BJ (cell line): ENCODE data around the gene MCC. TPM values are rescaled to one million over a fixed set of nuclear protein-coding genes. Genes with fewer than 3 reads are reported as not detected.

Source experiments
- CTCF ChIA-PET: fragments of 350-600 bp; formaldehyde crosslinking; extraction: SDS; loops from one replicate; lab custom pipeline; 2021; ENCODE audit warnings: antibody characterized with exemption, inconsistent platforms; lab: Yijun Ruan, JAX
- POLR2A ChIA-PET: fragments of 300-600 bp; sonication (Branson Sonifier 250); formaldehyde crosslinking; extraction: SDS; loops from one replicate; lab custom pipeline; 2021; ENCODE audit warnings: antibody characterized with exemption; lab: Charles Lee
- DNase-seq: peaks from one replicate; pipeline ENCODE4 v3.0.0-alpha.2; 2011; ENCODE audit warnings: low read depth
- H3K27me3 ChIP-seq: 2 replicates; pipeline ENCODE4 v1.6.0; 2011; ENCODE audit warnings: low read length; ENCODE audit not compliant: control insufficient read depth, insufficient read depth
- H3K36me3 ChIP-seq: 2 replicates; pipeline ENCODE4 v1.5.1; 2011; ENCODE audit warnings: low read length; ENCODE audit not compliant: control insufficient read depth, insufficient read depth
- H3K4me3 ChIP-seq: 2 replicates; pipeline ENCODE4 v1.5.1; 2011; ENCODE audit warnings: low read depth, mild to moderate bottlenecking, control low read depth, low read length
- CTCF ChIP-seq: IDR thresholded peaks from 2 replicates; pipeline ENCODE4 v1.5.1; 2011; ENCODE audit warnings: low read depth, mild to moderate bottlenecking, control low read depth, inconsistent platforms, low read length, moderate library complexity; ENCODE audit not compliant: insufficient read depth
- polyA plus RNA-seq: library from polyadenylated mRNA; depleted of rRNA; stranded (reverse); fragments of >200 nt; gene quantifications from 2 replicates; pipeline ENCODE4 v1.2.3, GENCODE V29; 2011

Gene MCC
- polyA plus RNA-seq, 1 experiment: 2.3 TPM

- Histone ChIP-seq H3K27me3 (no peaks in the 10 kb centered on the region), H3K4me3 (no peak overlapping the region), H3K36me3 (no peaks in the 10 kb centered on the region)
- CTCF ChIA-PET: interaction anchor here (1.3 kb wide), 1 partner anchor 8 kb away, joined by 3 read pairs; no protein-coding TSS in a partner anchor
- DNase-seq: no peak
- POLR2A ChIA-PET: interaction anchor here (0.5 kb wide), 1 partner anchor 103 kb away, joined by 7 read pairs; no protein-coding TSS in a partner anchor
- no peak for TF ChIP-seq CTCF
Measured at GRCh38 chr5:113193311-113193978, 294.8 kb downstream of the MCC start.

GRCh38 chr5:113192541-113192940 lies 295.7 kb downstream of the MCC start:
- ChIA-PET CTCF (no interaction called here), POLR2A (no interaction called here)
- TF ChIP-seq CTCF: no peak
- Histone ChIP-seq H3K36me3 (no peaks in the 10 kb centered on the region), H3K4me3 (no peak overlapping the region), H3K27me3 (no peaks in the 10 kb centered on the region)
- DNase-seq: no peak

GRCh38 chr5:113190347-113190746 lies 297.9 kb downstream of the MCC start:
- Histone ChIP-seq H3K36me3 (no peaks in the 10 kb centered on the region), H3K27me3 (no peaks in the 10 kb centered on the region), H3K4me3 (no peak overlapping the region)
- no peak for TF ChIP-seq CTCF
- no peak for DNase-seq
- ChIA-PET POLR2A (no interaction called here), CTCF (interaction anchor here (0.6 to 0.8 kb wide), 3 partner anchors 12 to 20 kb away, joined by 3 read pairs; no protein-coding TSS in a partner anchor)

- no peak for DNase-seq
- H3K4me3 ChIP-seq: no peak overlapping the region
- ChIA-PET CTCF (no interaction called here), POLR2A (no interaction called here)
- TF ChIP-seq CTCF: no peak
- H3K36me3 ChIP-seq: no peaks in the 10 kb centered on the region
- H3K27me3 ChIP-seq: no peaks in the 10 kb centered on the region
Measured at GRCh38 chr5:113189291-113189690, 299.0 kb downstream of the MCC start.

GRCh38 chr5:113188436-113188835 lies 299.8 kb downstream of the MCC start:
- no peak overlapping the region for H3K4me3 ChIP-seq
- ChIA-PET POLR2A (no interaction called here), CTCF (no interaction called here)
- no peaks in the 10 kb centered on the region for H3K27me3 ChIP-seq
- no peak for DNase-seq
- H3K36me3 ChIP-seq: no peaks in the 10 kb centered on the region
- TF ChIP-seq CTCF: no peak
